Ovary (tissue), 3 donors: Measurements from ENCODE around the gene HACD2.

ENCODE experiments used
- EP300 ChIP-seq: sonication (generic); formaldehyde crosslinking; IDR thresholded peaks from one replicate; pipeline ENCODE4 v1.6.1; 2017; ENCODE audit warnings: antibody characterized with exemption
- TF ChIP-seq, protein P1 (sequence below), 3 donors: fragments of 450-650 bp in 2 of 3; fragments of 200-600 bp in 1 of 3; IDR thresholded peaks; one replicate each; pipeline versions ENCODE4 v1.5.1 to v1.8.0; 2016 to 2022; ENCODE audit warnings: antibody characterized with exemption in 3 of 3, mild to moderate bottlenecking in 1 of 3
- donor health status: DM: no; HTN: no; CAD: no.

DNA sequence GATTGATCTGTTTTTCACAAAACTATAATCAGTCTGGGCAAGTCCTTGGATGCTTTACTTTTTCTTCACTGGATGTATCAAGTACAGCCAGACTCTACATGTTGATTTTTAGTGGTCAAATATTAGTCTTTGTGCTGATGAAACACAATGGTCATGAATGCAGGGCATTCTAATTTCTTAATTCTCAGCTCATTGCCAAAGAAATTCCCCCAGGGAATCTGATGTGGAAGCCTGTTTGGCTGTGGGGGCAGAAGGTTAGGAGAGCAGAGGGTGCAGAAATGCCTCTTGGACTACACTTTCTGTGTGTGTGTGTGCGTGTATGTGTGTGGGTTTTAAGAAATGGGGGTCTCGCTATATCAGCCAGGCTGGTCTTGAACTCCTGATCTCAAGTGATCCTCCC lies 48.7 kb upstream of the HACD2 start:
- TF ChIP-seq EP300: no peak
- TF ChIP-seq, protein P1, sequence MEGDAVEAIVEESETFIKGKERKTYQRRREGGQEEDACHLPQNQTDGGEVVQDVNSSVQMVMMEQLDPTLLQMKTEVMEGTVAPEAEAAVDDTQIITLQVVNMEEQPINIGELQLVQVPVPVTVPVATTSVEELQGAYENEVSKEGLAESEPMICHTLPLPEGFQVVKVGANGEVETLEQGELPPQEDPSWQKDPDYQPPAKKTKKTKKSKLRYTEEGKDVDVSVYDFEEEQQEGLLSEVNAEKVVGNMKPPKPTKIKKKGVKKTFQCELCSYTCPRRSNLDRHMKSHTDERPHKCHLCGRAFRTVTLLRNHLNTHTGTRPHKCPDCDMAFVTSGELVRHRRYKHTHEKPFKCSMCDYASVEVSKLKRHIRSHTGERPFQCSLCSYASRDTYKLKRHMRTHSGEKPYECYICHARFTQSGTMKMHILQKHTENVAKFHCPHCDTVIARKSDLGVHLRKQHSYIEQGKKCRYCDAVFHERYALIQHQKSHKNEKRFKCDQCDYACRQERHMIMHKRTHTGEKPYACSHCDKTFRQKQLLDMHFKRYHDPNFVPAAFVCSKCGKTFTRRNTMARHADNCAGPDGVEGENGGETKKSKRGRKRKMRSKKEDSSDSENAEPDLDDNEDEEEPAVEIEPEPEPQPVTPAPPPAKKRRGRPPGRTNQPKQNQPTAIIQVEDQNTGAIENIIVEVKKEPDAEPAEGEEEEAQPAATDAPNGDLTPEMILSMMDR (IDR thresholded peaks at IDR 0.05): no peak
